Activated CD8-positive, alpha-beta memory T cell treated with anti-CD3 and anti-CD28 coated beads, Interleukin-2, amount 10 ng/mL, durations not matched to agents 7 days and 5 days (primary cell): ENCODE results near the gene SAMD9L. TPM values are rescaled to one million over a fixed set of nuclear protein-coding genes. Genes with fewer than 3 reads are reported as not detected.

Experiments used
- ATAC-seq: fragments of 150-1000 bp; cut with Tn5 transposase; one replicate; pipeline ENCODE4 v1.10.0; 2021; ENCODE audit warnings: moderate library complexity
- CTCF ChIA-PET: fragments of 350-600 bp; sonication (Branson Sonifier 250); formaldehyde crosslinking; loops from one replicate; lab custom pipeline; 2021; ENCODE audit warnings: antibody characterized with exemption; lab: Charles Lee
- DNase-seq: peaks from one replicate; pipeline ENCODE4 v3.0.0-alpha.2; 2020
- H3K27ac Mint-ChIP-seq: one replicate; pipeline ENCODE4 v1.8.0; 2021; ENCODE audit warnings: mild to moderate bottlenecking, mixed read lengths
- H3K27me3 Mint-ChIP-seq: one replicate; pipeline ENCODE4 v1.8.0; 2021; ENCODE audit warnings: mixed read lengths
- H3K36me3 Mint-ChIP-seq: one replicate; pipeline ENCODE4 v1.8.0; 2021; ENCODE audit warnings: mild to moderate bottlenecking, mixed read lengths
- H3K4me1 Mint-ChIP-seq: one replicate; pipeline ENCODE4 v1.8.0; 2021; ENCODE audit warnings: mixed read lengths
- H3K4me3 Mint-ChIP-seq: one replicate; pipeline ENCODE4 v1.8.0; 2021; ENCODE audit warnings: mild to moderate bottlenecking, moderate library complexity, mixed read lengths
- H3K9me3 Mint-ChIP-seq: one replicate; pipeline ENCODE4 v1.8.0; 2022; ENCODE audit warnings: low read depth, mixed read lengths
- total RNA-seq, 2 experiments: library from RNA; stranded (reverse); gene quantifications; one replicate each; pipeline ENCODE4 v1.2.3, GENCODE V29; 2021

SAMD9L gene
- 100 to 1,000 TPM; 119 to 181 TPM for total RNA-seq

- CTCF ChIA-PET: interaction anchor here (1.2 kb wide), 1 partner anchor 81 kb away, joined by 6 read pairs; no protein-coding TSS in a partner anchor
- no peak for DNase-seq
- Mint-ChIP-seq H3K4me3 (peak within 1 kb of the TSS; percentile 99), H3K27ac (peak within 1 kb of the TSS; percentile 96), H3K27me3 (no peaks in the 10 kb centered on the region), H3K4me1 (peaks cover 38% of the 10 kb centered on the region), H3K9me3 (peaks cover 5% of the 10 kb centered on the region), H3K36me3 (peaks cover 39% of the 10 kb centered on the region)
- peak; percentile 78 for ATAC-seq
Observed at GRCh38 chr7:93148144-93148543, at the start of gene SAMD9L. Gene SAMD9L, minus strand, starts transcription at chr7:93148385. Its CDS starts 12,414 bp downstream, at chr7:93135971.

GRCh38 chr7:93196336-93196735 is 48.2 kb upstream of the SAMD9L start:
- Mint-ChIP-seq H3K4me3 (no peak overlapping the region), H3K4me1 (no peaks in the 10 kb centered on the region), H3K27me3 (peaks cover 56% of the 10 kb centered on the region), H3K9me3 (no peaks in the 10 kb centered on the region), H3K36me3 (no peaks in the 10 kb centered on the region), H3K27ac (no peak overlapping the region)
- ATAC-seq (no peak), DNase-seq (no peak)
- CTCF ChIA-PET: interaction anchor here (1.4 kb wide), 1 partner anchor 11 kb away, joined by 3 read pairs; no protein-coding TSS in a partner anchor

- ATAC-seq (no peak), DNase-seq (no peak)
- Mint-ChIP-seq H3K27me3 (peaks cover 56% of the 10 kb centered on the region), H3K4me3 (no peak overlapping the region), H3K9me3 (no peaks in the 10 kb centered on the region), H3K27ac (no peak overlapping the region), H3K36me3 (no peaks in the 10 kb centered on the region), H3K4me1 (no peaks in the 10 kb centered on the region)
- CTCF ChIA-PET: interaction anchor here (1.4 kb wide), 1 partner anchor 30 kb away, joined by 3 read pairs; no protein-coding TSS in a partner anchor
Observed at GRCh38 chr7:93194386-93194785, 46.2 kb upstream of the SAMD9L start.

GRCh38 chr7:93188870-93189634 is 40.9 kb upstream of the SAMD9L start:
- no peak overlapping the region for H3K27ac Mint-ChIP-seq
- peaks cover 5% of the 10 kb centered on the region for H3K4me1 Mint-ChIP-seq
- no peak for ATAC-seq
- no peak for DNase-seq
- H3K36me3 Mint-ChIP-seq: no peaks in the 10 kb centered on the region
- H3K4me3 Mint-ChIP-seq: no peak overlapping the region
- H3K9me3 Mint-ChIP-seq: no peaks in the 10 kb centered on the region
- CTCF ChIA-PET: no interaction called here
- peaks cover 60% of the 10 kb centered on the region for H3K27me3 Mint-ChIP-seq

GRCh38 chr7:93185303-93186027 is 37.3 kb upstream of the SAMD9L start:
- peak; percentile 53 for ATAC-seq
- Mint-ChIP-seq H3K36me3 (no peaks in the 10 kb centered on the region), H3K4me3 (no peak overlapping the region), H3K27ac (no peak overlapping the region), H3K9me3 (no peaks in the 10 kb centered on the region), H3K4me1 (peaks cover 5% of the 10 kb centered on the region), H3K27me3 (peaks cover 55% of the 10 kb centered on the region)
- DNase-seq: no peak
- CTCF ChIA-PET: interaction anchor here (1.4 kb wide), 1 partner anchor 10 kb away, joined by 3 read pairs; no protein-coding TSS in a partner anchor

- CTCF ChIA-PET: interaction anchor here (1.6 kb wide), 1 partner anchor 28 kb away, joined by 3 read pairs; no protein-coding TSS in a partner anchor
- Mint-ChIP-seq H3K4me3 (no peak overlapping the region), H3K27me3 (peaks cover 39% of the 10 kb centered on the region), H3K4me1 (no peaks in the 10 kb centered on the region), H3K27ac (no peak overlapping the region), H3K36me3 (no peaks in the 10 kb centered on the region), H3K9me3 (no peaks in the 10 kb centered on the region)
- DNase-seq (no peak), ATAC-seq (no peak)
Observed at GRCh38 chr7:93179173-93179572, 31.0 kb upstream of the SAMD9L start.

- DNase-seq (no peak), ATAC-seq (no peak)
- no peak overlapping the region for H3K4me3 Mint-ChIP-seq
- CTCF ChIA-PET: interaction anchor here (1.6 kb wide), 1 partner anchor 29 kb away, joined by 3 read pairs; no protein-coding TSS in a partner anchor
- H3K4me1 Mint-ChIP-seq: no peaks in the 10 kb centered on the region
- no peaks in the 10 kb centered on the region for H3K9me3 Mint-ChIP-seq
- H3K27me3 Mint-ChIP-seq: peaks cover 32% of the 10 kb centered on the region
- H3K27ac Mint-ChIP-seq: no peak overlapping the region
- no peaks in the 10 kb centered on the region for H3K36me3 Mint-ChIP-seq
Observed at GRCh38 chr7:93178213-93178612, 30.0 kb upstream of the SAMD9L start.

- peaks cover 5% of the 10 kb centered on the region for H3K9me3 Mint-ChIP-seq
- ATAC-seq (no peak), DNase-seq (no peak)
- H3K27ac Mint-ChIP-seq: no peak overlapping the region
- H3K4me1 Mint-ChIP-seq: no peaks in the 10 kb centered on the region
- CTCF ChIA-PET: interaction anchor here (0.7 kb wide), 1 partner anchor 63 kb away, joined by 3 read pairs; no protein-coding TSS in a partner anchor
- peaks cover 24% of the 10 kb centered on the region for H3K27me3 Mint-ChIP-seq
- peaks cover 2% of the 10 kb centered on the region for H3K36me3 Mint-ChIP-seq
- no peak overlapping the region for H3K4me3 Mint-ChIP-seq
Observed at GRCh38 chr7:93176992-93177580, 28.9 kb upstream of the SAMD9L start.

GRCh38 chr7:93175219-93175618 is 27.0 kb upstream of the SAMD9L start:
- no peaks in the 10 kb centered on the region for H3K4me1 Mint-ChIP-seq
- no peak overlapping the region for H3K27ac Mint-ChIP-seq
- ATAC-seq (no peak), DNase-seq (no peak)
- H3K36me3 Mint-ChIP-seq: peaks cover 10% of the 10 kb centered on the region
- peaks cover 14% of the 10 kb centered on the region for H3K9me3 Mint-ChIP-seq
- H3K27me3 Mint-ChIP-seq: peaks cover 17% of the 10 kb centered on the region
- no peak overlapping the region for H3K4me3 Mint-ChIP-seq
- CTCF ChIA-PET: no interaction called here

- no peaks in the 10 kb centered on the region for H3K4me1 Mint-ChIP-seq
- H3K9me3 Mint-ChIP-seq: peaks cover 19% of the 10 kb centered on the region
- H3K27ac Mint-ChIP-seq: no peak overlapping the region
- H3K36me3 Mint-ChIP-seq: peaks cover 19% of the 10 kb centered on the region
- H3K4me3 Mint-ChIP-seq: no peak overlapping the region
- CTCF ChIA-PET: no interaction called here
- peaks cover 15% of the 10 kb centered on the region for H3K27me3 Mint-ChIP-seq
- ATAC-seq (no peak), DNase-seq (no peak)
Observed at GRCh38 chr7:93172683-93173082, 24.5 kb upstream of the SAMD9L start.

GRCh38 chr7:93171606-93172226 is 23.5 kb upstream of the SAMD9L start:
- no peak for DNase-seq
- peaks cover 6% of the 10 kb centered on the region for H3K27me3 Mint-ChIP-seq
- H3K27ac Mint-ChIP-seq: no peak overlapping the region
- H3K4me3 Mint-ChIP-seq: no peak overlapping the region
- H3K9me3 Mint-ChIP-seq: peaks cover 25% of the 10 kb centered on the region
- H3K36me3 Mint-ChIP-seq: peaks cover 28% of the 10 kb centered on the region
- CTCF ChIA-PET: interaction anchor here (1.0 kb wide), 1 partner anchor 20 kb away, joined by 3 read pairs; no protein-coding TSS in a partner anchor
- no peaks in the 10 kb centered on the region for H3K4me1 Mint-ChIP-seq
- no peak for ATAC-seq

- ATAC-seq (peak; percentile 99), DNase-seq (no peak)
- Mint-ChIP-seq H3K36me3 (peaks cover 56% of the 10 kb centered on the region), H3K4me1 (peaks cover 6% of the 10 kb centered on the region), H3K27ac (peak overlapping the region; percentile 82), H3K27me3 (no peaks in the 10 kb centered on the region), H3K9me3 (peaks cover 28% of the 10 kb centered on the region), H3K4me3 (peak overlapping the region; percentile 40)
- CTCF ChIA-PET: interaction anchor here (0.7 to 1.0 kb wide), 2 partner anchors 47 to 66 kb away, joined by 3 read pairs; partner anchors contain the start of gene SAMD9
Observed at GRCh38 chr7:93165447-93165846, 17.3 kb upstream of the SAMD9L start.
